ENCODE results near the gene CR1. TPM values are rescaled to one million over a fixed set of nuclear protein-coding genes. Genes with fewer than 3 reads are reported as not detected.
"Not testable (repeated sequence)": the region's sequence is repeated elsewhere in the genome, so short reads cannot be mapped to it uniquely, and the experiment has no call there.

CR1 gene
- total RNA-seq, 2 donors from 2014 or later: 0.33 to 1.3 TPM

DNA sequence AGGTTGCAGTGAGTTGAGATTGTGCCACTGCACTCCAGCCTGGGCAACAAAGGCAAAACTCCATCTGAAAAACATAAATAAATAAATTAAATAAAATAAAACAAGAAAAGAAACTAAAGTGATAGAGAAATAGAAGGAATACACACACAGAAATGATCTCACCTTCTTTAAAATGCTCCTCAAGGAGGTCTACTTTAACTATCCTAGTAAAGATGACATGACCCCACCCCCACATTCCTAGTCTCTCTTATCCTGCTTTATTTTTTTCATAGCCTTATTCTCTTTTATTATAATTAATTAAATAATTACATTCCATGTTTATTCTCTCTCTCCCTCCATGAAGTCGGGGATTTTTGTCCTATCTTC is 131.0 kb downstream of the CR1 start:
- Histone ChIP-seq H3K36me3 (replicated peaks in 1 of 2; ENCODE audit: insufficient read depth in 1 of 2, low read depth in 2 of 2) (no peaks in the 10 kb centered on the region), H3K4me1 (no peaks in the 10 kb centered on the region), H3K4me3 (no peak overlapping the region), H3K27me3 (no peaks in the 10 kb centered on the region), H3K27ac (no peak overlapping the region), H3K9me3 (no peaks in the 10 kb centered on the region)
- 74 to 91% methylated on average over 1 of the region's 1 CpG for WGBS, 2 donors
- TF ChIP-seq, protein P1, sequence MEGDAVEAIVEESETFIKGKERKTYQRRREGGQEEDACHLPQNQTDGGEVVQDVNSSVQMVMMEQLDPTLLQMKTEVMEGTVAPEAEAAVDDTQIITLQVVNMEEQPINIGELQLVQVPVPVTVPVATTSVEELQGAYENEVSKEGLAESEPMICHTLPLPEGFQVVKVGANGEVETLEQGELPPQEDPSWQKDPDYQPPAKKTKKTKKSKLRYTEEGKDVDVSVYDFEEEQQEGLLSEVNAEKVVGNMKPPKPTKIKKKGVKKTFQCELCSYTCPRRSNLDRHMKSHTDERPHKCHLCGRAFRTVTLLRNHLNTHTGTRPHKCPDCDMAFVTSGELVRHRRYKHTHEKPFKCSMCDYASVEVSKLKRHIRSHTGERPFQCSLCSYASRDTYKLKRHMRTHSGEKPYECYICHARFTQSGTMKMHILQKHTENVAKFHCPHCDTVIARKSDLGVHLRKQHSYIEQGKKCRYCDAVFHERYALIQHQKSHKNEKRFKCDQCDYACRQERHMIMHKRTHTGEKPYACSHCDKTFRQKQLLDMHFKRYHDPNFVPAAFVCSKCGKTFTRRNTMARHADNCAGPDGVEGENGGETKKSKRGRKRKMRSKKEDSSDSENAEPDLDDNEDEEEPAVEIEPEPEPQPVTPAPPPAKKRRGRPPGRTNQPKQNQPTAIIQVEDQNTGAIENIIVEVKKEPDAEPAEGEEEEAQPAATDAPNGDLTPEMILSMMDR (IDR thresholded peaks at IDR 0.05): no peak
- no peak for TF ChIP-seq POLR2A (IDR thresholded peaks at IDR 0.05)
- intact Hi-C loops (cut with DNase I): no loop called here
- DNase-seq: no peak
- ATAC-seq: no peak

DNA sequence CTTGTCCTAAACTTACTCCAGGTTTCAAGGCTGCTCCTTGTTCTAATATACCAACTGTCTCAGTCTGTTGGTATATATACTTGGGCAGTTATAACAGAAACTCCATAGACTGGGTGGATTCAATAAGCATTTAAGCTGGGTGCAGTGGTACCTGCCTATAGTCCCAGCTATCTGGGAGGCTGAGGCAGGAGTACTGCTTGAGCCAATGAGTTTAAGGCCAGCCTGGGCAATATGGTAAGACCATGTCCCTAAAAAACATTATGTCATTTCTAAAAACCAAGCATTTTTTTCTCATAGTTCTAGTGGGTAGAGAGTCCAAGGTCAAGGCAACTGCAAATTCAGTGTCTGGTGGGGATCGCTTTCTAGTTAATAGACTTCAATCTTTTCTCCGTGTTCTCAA is 131.5 kb downstream of the CR1 start:
- intact Hi-C loops (cut with DNase I): no loop called here
- ATAC-seq: no peak
- Histone ChIP-seq H3K4me3 (no peak overlapping the region), H3K27me3 (no peaks in the 10 kb centered on the region), H3K9me3 (no peaks in the 10 kb centered on the region), H3K36me3 (replicated peaks in 1 of 2; ENCODE audit: insufficient read depth in 1 of 2, low read depth in 2 of 2) (no peaks in the 10 kb centered on the region), H3K27ac (no peak overlapping the region), H3K4me1 (no peaks in the 10 kb centered on the region)
- TF ChIP-seq, protein P1 (IDR thresholded peaks at IDR 0.05): no peak
- no peak for TF ChIP-seq POLR2A (IDR thresholded peaks at IDR 0.05)
- no peak for DNase-seq
- 92 to 98% methylated on average over 2 of the region's 2 CpGs for WGBS, 2 donors

DNA sequence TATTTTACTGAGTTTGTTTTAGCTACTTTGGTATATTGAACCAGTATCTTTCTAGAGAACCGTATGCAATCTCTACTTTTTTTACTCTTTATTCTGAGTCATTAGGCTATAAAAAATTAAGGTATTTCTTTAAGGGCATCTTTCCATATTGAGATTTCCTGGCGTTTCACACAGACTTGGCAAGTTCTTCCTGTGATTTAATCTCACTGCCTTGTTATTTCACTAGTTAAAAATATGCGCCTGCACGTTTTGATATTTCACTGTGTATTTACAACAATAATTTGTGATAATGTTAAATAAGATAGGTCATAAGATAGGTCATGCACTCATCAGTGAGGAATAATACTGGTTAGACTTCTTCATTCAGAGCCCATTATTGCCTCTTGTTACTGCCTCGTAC is 132.8 kb downstream of the CR1 start:
- Histone ChIP-seq H3K4me1 (no peaks in the 10 kb centered on the region), H3K27ac (no peak overlapping the region), H3K27me3 (no peaks in the 10 kb centered on the region), H3K4me3 (no peak overlapping the region), H3K9me3 (no peaks in the 10 kb centered on the region), H3K36me3 (replicated peaks in 1 of 2; ENCODE audit: insufficient read depth in 1 of 2, low read depth in 2 of 2) (no peaks in the 10 kb centered on the region)
- ATAC-seq: no peak
- intact Hi-C loops (cut with DNase I): no loop called here
- TF ChIP-seq, protein P1 (IDR thresholded peaks at IDR 0.05): no peak
- no peak for TF ChIP-seq POLR2A (IDR thresholded peaks at IDR 0.05)
- WGBS, 2 donors: 34 to 37% methylated on average over 5 of the region's 5 CpGs
- no peak for DNase-seq

DNA sequence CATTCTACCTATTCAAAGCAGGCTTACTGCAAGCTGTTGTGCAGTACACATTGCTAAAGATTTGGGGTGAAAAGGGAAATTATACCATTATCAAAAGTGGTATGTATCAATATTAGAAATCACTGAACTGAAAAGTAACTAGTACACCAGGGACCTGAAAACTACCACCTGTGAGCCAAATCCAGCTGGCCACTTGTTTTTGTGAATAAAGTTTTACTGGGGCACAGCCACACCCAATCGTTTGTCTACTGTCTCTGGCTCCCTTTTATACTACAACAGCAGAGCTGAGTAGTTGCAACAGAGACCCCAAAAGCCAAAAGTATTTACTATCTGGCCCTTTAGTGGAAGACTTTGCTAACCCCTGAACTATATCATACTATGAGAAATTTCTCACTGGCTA is 135.2 kb downstream of the CR1 start:
- ATAC-seq: no peak
- 39 to 77% methylated on average over 1 of the region's 1 CpG for WGBS, 2 donors

DNA sequence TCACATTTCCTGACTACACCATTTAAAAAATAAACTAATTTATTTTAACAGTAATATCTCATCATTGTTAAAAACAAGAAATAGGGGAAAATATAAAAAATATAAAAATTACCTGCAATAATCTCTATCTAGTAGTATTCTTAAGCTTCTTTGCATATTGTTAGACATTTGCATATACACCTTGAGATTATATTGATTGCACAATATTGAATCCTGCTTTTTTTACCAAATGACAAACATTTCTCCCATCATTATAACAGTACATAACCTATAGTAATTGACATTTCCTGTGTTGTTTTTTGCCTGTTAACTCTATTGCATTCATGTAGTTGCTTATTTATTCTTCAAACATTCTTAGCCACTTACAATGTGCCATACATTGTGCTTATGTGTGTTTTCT is 137.3 kb downstream of the CR1 start:
- intact Hi-C loops (cut with DNase I): no loop called here

More for the DNA sequence above, 135.2 kb downstream of the CR1 start:
- TF ChIP-seq, protein P1 (IDR thresholded peaks at IDR 0.05): no peak
- no peak for TF ChIP-seq POLR2A (IDR thresholded peaks at IDR 0.05)
- Histone ChIP-seq H3K27me3 (no peaks in the 10 kb centered on the region), H3K9me3 (no peaks in the 10 kb centered on the region), H3K4me3 (no peak overlapping the region), H3K27ac (no peak overlapping the region), H3K4me1 (no peaks in the 10 kb centered on the region), H3K36me3 (replicated peaks in 1 of 2; ENCODE audit: insufficient read depth in 1 of 2, low read depth in 2 of 2) (no peaks in the 10 kb centered on the region)
- DNase-seq: no peak
- intact Hi-C loops (cut with DNase I): no loop called here

DNA sequence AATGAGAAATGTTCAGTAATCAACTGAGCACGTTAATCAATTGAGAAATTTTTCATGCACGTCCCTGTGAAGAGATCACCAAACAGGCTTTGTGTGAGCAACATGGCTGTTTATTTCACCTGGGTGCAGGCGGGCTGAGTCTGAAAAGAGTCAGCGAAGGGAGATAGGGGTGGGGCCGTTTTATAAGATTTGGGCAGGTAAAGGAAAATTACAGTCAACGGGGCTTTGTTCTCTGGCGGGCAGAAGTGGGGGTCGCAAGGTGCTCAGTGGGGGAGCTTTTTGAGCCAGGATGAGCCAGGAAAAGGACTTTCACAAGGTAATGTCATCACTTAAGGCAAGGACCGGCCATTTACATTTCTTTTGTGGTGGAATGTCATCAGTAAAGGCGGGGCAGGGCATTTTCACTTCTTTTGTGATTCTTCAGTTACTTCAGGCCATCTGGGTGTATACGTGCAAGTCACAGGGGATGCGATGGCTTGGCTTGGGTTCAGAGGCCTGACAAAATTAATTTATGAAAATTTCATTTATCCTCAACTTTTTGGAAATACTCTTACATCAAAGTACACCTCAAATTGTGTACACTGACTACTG is 137.8 kb downstream of the CR1 start:
- H3K4me1 ChIP-seq; H3K27me3 ChIP-seq; ATAC-seq; DNase-seq; H3K36me3 ChIP-seq (replicated peaks in 1 of 2; ENCODE audit: insufficient read depth in 1 of 2, low read depth in 2 of 2); H3K27ac ChIP-seq; H3K9me3 ChIP-seq; intact Hi-C loops (cut with DNase I); H3K4me3 ChIP-seq: not testable (repeated sequence)
- WGBS, 2 donors: 74 to 79% methylated on average over 12 of the region's 12 CpGs

More for the DNA sequence above, 137.3 kb downstream of the CR1 start:
- H3K4me1 ChIP-seq: no peaks in the 10 kb centered on the region
- H3K27ac ChIP-seq: no peak overlapping the region
- no peak for ATAC-seq
- no peaks in the 10 kb centered on the region for H3K27me3 ChIP-seq
- no peaks in the 10 kb centered on the region for H3K9me3 ChIP-seq
- TF ChIP-seq, protein P1 (IDR thresholded peaks at IDR 0.05): no peak
- TF ChIP-seq POLR2A (IDR thresholded peaks at IDR 0.05): no peak
- no peaks in the 10 kb centered on the region for H3K36me3 ChIP-seq (replicated peaks in 1 of 2; ENCODE audit: insufficient read depth in 1 of 2, low read depth in 2 of 2)
- no peak for DNase-seq
- no peak overlapping the region for H3K4me3 ChIP-seq

DNA sequence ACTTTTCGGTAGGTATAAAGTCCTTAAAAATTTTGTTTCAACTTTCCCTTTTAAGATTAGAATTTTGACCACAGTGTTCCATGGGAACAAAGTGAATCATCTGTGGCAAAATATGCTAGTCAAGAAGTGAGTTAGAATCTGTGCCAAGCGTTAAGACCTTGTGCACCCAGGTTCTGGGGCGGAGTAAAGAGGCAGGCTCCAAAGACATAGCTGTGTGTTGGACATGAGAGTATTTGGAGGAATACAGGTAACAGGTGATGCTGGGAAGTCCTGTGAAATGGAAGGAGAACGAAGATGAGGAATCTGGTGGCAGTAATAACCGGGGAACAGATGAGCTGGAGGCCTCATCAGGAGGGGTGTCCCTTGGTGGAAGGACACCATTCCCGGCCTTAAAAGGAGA is 138.3 kb downstream of the CR1 start:
- H3K36me3 ChIP-seq (replicated peaks in 1 of 2; ENCODE audit: insufficient read depth in 1 of 2, low read depth in 2 of 2); ATAC-seq: not testable (repeated sequence)
- WGBS, 2 donors: 79 to 85% methylated on average over 6 of the region's 6 CpGs

More for the DNA sequence above, 138.3 kb downstream of the CR1 start:
- H3K27ac ChIP-seq; H3K4me1 ChIP-seq; H3K9me3 ChIP-seq; H3K27me3 ChIP-seq; intact Hi-C loops (cut with DNase I); DNase-seq; H3K4me3 ChIP-seq: not testable (repeated sequence)

Data from body of pancreas (tissue), 4 donors.